Progenitor cell of endocrine pancreas (in vitro differentiated cells): ENCODE data around the gene YBEY. TPM values are rescaled to one million over a fixed set of nuclear protein-coding genes. Genes with fewer than 3 reads are reported as not detected.

ENCODE experiments used
- DNase-seq: peaks from one replicate; pipeline ENCODE4 v3.0.0; 2021; ENCODE audit warnings: low spot score; ENCODE audit not compliant: unreplicated experiment
- H3K27ac Mint-ChIP-seq: 2 replicates; pipeline ENCODE4 v1.8.0; 2021; ENCODE audit warnings: mild to moderate bottlenecking, moderate library complexity, mixed read lengths
- H3K27me3 Mint-ChIP-seq: 2 replicates; pipeline ENCODE4 v1.8.0; 2021; ENCODE audit warnings: mixed read lengths
- H3K36me3 Mint-ChIP-seq: 2 replicates; pipeline ENCODE4 v1.8.0; 2022; ENCODE audit warnings: mixed read lengths; ENCODE audit not compliant: insufficient read depth
- H3K4me1 Mint-ChIP-seq: 2 replicates; pipeline ENCODE4 v1.8.0; 2021; ENCODE audit warnings: low read depth, mixed read lengths
- H3K4me3 Mint-ChIP-seq: 2 replicates; pipeline ENCODE4 v1.8.0; 2021; ENCODE audit warnings: low read depth, mild to moderate bottlenecking, moderate library complexity, mixed read lengths
- H3K9me3 Mint-ChIP-seq: 2 replicates; pipeline ENCODE4 v1.8.0; 2021; ENCODE audit warnings: low read depth, mixed read lengths
- total RNA-seq: library from RNA; stranded (reverse); gene quantifications from 2 replicates; pipeline ENCODE4 v1.2.1, GENCODE V29; 2021
- TF ChIP-seq, protein P1 (sequence below): fragments of 200-600 bp; sonication (generic); IDR thresholded peaks from one replicate; pipeline ENCODE4 v1.5.0; 2021; ENCODE audit warnings: antibody characterized with exemption, mild to moderate bottlenecking; ENCODE audit not compliant: unreplicated experiment

YBEY gene
- total RNA-seq, 1 donor from 2014 or later, result 20.9 TPM

DNA sequence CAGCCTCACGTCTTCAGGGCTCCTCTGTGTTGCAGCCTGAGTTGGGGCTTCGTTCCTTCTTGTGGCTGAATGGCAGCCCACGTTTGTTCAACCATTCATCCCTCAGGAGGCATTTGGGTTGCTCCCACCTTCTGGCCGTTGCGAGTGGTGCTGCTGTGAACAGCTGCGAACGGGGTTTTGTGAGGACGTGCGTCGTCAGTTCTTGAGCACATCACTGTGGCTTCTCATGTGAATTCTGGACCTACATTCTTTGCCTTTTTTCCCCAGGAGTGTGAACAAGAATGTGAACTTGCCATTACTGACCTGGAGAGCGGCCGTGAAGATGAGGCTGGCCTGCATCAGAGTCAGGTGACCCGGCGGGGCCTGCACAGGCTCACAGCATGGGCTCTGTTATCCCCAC is 59.7 kb downstream of the YBEY start:
- no peak overlapping the region for H3K27ac Mint-ChIP-seq
- H3K36me3 Mint-ChIP-seq, result peaks cover 11% of the 10 kb centered on the region

DNA sequence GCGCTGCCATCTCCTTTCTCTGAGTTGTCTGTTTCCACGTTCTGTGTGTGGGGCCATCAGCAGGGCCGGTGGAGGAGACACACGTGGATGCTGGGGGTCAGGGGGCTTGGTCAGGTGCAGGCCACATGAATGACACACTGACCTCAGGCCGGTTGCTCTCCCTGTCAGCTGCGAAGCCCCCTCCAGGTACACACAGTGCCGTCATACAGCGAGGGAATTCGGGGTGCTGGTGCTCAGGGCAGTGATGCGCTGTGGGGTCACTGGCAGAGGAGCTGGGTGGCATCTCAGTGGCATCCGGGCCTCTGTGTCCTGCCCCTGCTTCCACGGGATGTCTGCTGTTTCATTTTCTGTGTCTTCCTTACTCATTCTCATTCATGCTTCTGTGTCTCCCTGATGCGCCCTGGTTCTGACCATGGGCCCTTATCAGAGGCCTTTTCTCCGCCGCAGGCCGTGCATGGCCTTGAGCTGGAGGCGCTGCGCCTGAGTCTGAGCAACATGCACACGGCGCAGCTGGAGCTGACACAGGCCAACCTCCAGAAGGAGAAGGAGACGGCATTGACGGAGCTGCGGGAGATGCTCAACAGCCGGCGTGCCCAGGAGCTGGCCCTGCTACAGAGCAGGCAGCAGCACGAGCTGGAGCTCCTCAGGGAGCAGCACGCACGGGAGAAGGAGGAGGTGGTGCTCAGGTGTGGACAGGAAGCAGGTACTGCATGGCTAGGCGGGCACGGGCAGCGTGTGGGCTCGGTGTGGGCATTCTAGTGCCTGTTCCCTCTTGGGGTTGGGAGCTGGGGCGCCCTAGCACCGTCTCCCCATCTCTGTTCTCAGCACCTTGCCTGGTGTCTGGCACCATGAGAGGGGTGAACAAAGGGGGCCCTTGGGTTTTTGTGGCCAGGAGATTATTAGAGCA is 60.4 kb downstream of the YBEY start:
- TF ChIP-seq, protein P1, sequence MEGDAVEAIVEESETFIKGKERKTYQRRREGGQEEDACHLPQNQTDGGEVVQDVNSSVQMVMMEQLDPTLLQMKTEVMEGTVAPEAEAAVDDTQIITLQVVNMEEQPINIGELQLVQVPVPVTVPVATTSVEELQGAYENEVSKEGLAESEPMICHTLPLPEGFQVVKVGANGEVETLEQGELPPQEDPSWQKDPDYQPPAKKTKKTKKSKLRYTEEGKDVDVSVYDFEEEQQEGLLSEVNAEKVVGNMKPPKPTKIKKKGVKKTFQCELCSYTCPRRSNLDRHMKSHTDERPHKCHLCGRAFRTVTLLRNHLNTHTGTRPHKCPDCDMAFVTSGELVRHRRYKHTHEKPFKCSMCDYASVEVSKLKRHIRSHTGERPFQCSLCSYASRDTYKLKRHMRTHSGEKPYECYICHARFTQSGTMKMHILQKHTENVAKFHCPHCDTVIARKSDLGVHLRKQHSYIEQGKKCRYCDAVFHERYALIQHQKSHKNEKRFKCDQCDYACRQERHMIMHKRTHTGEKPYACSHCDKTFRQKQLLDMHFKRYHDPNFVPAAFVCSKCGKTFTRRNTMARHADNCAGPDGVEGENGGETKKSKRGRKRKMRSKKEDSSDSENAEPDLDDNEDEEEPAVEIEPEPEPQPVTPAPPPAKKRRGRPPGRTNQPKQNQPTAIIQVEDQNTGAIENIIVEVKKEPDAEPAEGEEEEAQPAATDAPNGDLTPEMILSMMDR, result no peak
- Mint-ChIP-seq H3K9me3 (no peaks in the 10 kb centered on the region), H3K4me1 (no peaks in the 10 kb centered on the region), H3K4me3 (no peak overlapping the region), H3K27me3 (no peaks in the 10 kb centered on the region), H3K36me3 (peaks cover 11% of the 10 kb centered on the region), H3K27ac (no peak overlapping the region)
- no peak for DNase-seq

More for the DNA sequence above, 59.7 kb downstream of the YBEY start:
- Mint-ChIP-seq H3K27me3 (no peaks in the 10 kb centered on the region), H3K4me3 (no peak overlapping the region), H3K9me3 (no peaks in the 10 kb centered on the region), H3K4me1 (no peaks in the 10 kb centered on the region)
- no peak for DNase-seq
- TF ChIP-seq, protein P1, result no peak

GRCh38 chr21:46347203-46347550 is 61.0 kb downstream of the YBEY start:
- H3K27ac Mint-ChIP-seq, result peak overlapping the region; percentile 52
- peaks cover 11% of the 10 kb centered on the region for H3K36me3 Mint-ChIP-seq
- DNase-seq, result no peak
- no peaks in the 10 kb centered on the region for H3K9me3 Mint-ChIP-seq
- no peak overlapping the region for H3K4me3 Mint-ChIP-seq
- TF ChIP-seq, protein P1, result no peak
- no peaks in the 10 kb centered on the region for H3K27me3 Mint-ChIP-seq
- H3K4me1 Mint-ChIP-seq, result no peaks in the 10 kb centered on the region

Other genes with a start within 250 kb of the YBEY start
- 32.0 and 38.6 TPM in 2 replicates for gene COL6A2, start 188.2 kb upstream of the YBEY start, total RNA-seq
- gene FTCD, start 130.8 kb upstream of the YBEY start, total RNA-seq, result 48.4 and 49.3 TPM in 2 replicates
- 31.4 and 32.8 TPM in 2 replicates for gene SPATC1L, start 101.9 kb upstream of the YBEY start, total RNA-seq
- gene LSS, start 57.6 kb upstream of the YBEY start, total RNA-seq, result 145 and 147 TPM in 2 replicates
- gene MCM3AP, start 731 bp upstream of the YBEY start, total RNA-seq, result 131 and 136 TPM in 2 replicates
- gene C21orf58, start 37.5 kb downstream of the YBEY start, total RNA-seq, result 28.6 and 31.5 TPM in 2 replicates
- gene PCNT, start 37.8 kb downstream of the YBEY start, total RNA-seq, result 47.2 and 53.3 TPM in 2 replicates
- gene DIP2A, start 172.5 kb downstream of the YBEY start, total RNA-seq, result 70.2 and 70.7 TPM in 2 replicates